ENCODE data around the gene ST6GALNAC6. TPM values are rescaled to one million over a fixed set of nuclear protein-coding genes. Genes with fewer than 3 reads are reported as not detected.

Gene ST6GALNAC6
- total RNA-seq, 1 donor from 2014 or later = 77.0 TPM

DNA sequence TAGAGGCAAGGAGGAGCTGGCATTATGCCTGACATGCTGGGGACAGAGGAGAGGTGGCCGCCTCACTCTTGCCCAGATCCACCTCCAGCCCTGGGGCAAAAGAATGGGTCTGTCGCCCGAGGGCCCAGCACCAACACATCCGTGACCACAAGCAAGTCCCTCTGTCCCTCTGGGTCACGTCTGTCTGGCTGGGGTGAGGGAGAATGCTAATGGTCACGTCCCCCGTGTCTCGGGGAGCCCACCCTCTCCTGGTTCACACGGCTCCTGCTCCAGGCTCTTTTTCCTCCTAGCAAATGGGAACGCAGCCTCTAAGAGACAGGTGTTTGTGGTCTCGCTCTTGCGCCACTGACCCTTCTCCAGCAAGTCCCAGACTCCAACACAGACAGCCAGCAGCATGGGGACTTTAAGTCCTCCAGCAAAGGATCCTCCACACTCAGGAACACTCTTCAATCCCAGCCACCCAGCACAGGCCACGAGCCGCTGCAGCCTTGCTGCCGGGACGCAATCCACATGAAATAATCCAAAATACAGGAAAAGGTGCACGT is 49.0 kb downstream of the ST6GALNAC6 start:
- no peak for DNase-seq (ENCODE audit: extremely low spot score, unreplicated experiment)
- TF ChIP-seq, protein P1, sequence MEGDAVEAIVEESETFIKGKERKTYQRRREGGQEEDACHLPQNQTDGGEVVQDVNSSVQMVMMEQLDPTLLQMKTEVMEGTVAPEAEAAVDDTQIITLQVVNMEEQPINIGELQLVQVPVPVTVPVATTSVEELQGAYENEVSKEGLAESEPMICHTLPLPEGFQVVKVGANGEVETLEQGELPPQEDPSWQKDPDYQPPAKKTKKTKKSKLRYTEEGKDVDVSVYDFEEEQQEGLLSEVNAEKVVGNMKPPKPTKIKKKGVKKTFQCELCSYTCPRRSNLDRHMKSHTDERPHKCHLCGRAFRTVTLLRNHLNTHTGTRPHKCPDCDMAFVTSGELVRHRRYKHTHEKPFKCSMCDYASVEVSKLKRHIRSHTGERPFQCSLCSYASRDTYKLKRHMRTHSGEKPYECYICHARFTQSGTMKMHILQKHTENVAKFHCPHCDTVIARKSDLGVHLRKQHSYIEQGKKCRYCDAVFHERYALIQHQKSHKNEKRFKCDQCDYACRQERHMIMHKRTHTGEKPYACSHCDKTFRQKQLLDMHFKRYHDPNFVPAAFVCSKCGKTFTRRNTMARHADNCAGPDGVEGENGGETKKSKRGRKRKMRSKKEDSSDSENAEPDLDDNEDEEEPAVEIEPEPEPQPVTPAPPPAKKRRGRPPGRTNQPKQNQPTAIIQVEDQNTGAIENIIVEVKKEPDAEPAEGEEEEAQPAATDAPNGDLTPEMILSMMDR (IDR thresholded peaks at IDR 0.05) = no peak
- Mint-ChIP-seq H3K27ac (ENCODE audit: unreplicated experiment) (peak overlapping the region; percentile 12), H3K4me1 (ENCODE audit: unreplicated experiment) (peaks cover 52% of the 10 kb centered on the region), H3K9me3 (ENCODE audit: unreplicated experiment) (peaks cover 4% of the 10 kb centered on the region), H3K27me3 (ENCODE audit: unreplicated experiment) (no peaks in the 10 kb centered on the region), H3K36me3 (ENCODE audit: unreplicated experiment) (peaks cover 22% of the 10 kb centered on the region), H3K4me3 (ENCODE audit: unreplicated experiment) (no peak overlapping the region)

DNA sequence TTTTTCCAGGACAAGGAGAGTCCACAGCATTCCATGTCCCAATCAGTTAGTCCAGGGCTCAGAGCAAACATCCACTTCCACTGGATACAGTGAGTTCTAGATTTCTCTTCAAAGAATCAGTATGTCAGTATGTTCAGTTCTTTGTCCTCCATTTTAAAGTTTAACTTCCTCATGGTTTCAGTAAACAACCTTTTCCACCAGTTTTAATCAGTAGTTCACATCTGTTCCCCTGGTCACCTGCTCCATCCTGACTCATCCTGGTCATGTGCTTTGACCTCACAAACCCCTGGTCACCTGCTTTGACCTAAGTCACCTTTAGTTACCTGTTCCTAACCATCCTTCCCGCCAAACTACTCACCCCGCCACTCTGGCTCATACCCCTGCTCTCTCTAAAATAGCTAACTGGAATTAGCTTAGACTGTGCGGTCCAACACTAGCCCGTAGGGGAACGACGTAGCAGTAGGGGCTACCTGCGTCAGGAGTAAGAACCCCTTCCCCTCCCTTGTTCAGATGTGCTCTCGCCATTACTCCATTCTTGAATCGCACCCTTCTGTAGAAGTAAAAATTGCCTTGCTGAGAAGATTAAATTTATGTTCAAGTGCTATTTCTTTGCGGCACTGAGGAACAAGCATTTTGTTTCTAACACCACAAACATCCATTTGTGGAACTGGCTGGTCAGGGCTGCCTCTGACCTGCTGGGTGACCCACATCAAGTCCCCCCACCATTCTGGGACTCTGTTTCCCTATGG is 50.5 kb downstream of the ST6GALNAC6 start:
- H3K4me3 Mint-ChIP-seq (ENCODE audit: unreplicated experiment) = no peak overlapping the region
- peak overlapping the region; percentile 48 for H3K27ac Mint-ChIP-seq (ENCODE audit: unreplicated experiment)
- no peaks in the 10 kb centered on the region for H3K27me3 Mint-ChIP-seq (ENCODE audit: unreplicated experiment)
- H3K9me3 Mint-ChIP-seq (ENCODE audit: unreplicated experiment) = peaks cover 4% of the 10 kb centered on the region
- peaks cover 22% of the 10 kb centered on the region for H3K36me3 Mint-ChIP-seq (ENCODE audit: unreplicated experiment)
- TF ChIP-seq, protein P1 (IDR thresholded peaks at IDR 0.05) = no peak
- H3K4me1 Mint-ChIP-seq (ENCODE audit: unreplicated experiment) = peaks cover 58% of the 10 kb centered on the region
- no peak for DNase-seq (ENCODE audit: extremely low spot score, unreplicated experiment)

DNA sequence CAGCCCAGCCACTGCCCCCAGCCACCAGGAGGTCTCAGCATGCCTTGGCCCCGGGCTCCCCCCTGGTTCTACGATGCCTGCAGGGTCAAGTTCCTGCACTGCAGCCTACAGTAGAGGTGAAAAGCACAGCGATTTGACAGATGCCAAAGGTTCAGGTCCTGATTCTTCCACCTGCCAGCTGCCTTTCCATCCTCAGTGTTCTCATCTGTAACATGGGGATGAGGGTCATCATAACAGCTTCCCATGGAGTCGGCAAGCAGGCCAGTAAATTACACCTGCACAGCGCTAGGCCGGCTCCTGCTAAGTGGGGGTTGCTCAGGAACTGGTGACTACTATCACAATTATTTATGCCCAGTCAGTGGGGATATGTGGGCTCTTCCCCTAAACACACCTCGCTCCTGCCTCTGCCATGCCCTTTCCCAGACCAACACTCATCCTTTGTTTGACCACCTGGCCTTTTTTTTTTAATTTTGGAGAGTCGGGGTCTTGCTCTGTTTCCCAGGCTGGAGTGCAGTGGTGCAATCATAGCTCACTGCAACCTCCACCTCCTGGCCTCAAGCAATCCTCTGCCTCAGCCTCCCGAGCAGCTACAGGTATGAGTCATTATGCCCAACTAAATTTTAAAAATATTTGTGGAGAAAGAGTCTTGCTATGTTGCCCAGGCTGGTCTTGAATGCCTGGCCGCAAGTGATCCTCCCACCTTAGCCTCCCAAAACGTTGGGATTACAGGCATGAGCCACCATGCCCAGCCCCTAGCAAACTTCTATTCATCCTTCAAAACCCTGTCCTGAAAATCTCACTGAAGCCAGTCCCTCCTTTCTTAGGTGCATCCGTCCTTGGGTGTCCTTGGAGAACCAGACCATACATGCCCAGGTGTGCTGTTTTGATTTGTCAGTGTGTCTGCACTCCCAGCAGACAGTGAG is 51.3 kb downstream of the ST6GALNAC6 start:
- no peak for DNase-seq (ENCODE audit: extremely low spot score, unreplicated experiment)
- no peak overlapping the region for H3K4me3 Mint-ChIP-seq (ENCODE audit: unreplicated experiment)
- peak overlapping the region; percentile 69 for H3K27ac Mint-ChIP-seq (ENCODE audit: unreplicated experiment)
- peaks cover 4% of the 10 kb centered on the region for H3K9me3 Mint-ChIP-seq (ENCODE audit: unreplicated experiment)
- H3K36me3 Mint-ChIP-seq (ENCODE audit: unreplicated experiment) = peaks cover 22% of the 10 kb centered on the region
- peaks cover 50% of the 10 kb centered on the region for H3K4me1 Mint-ChIP-seq (ENCODE audit: unreplicated experiment)
- no peaks in the 10 kb centered on the region for H3K27me3 Mint-ChIP-seq (ENCODE audit: unreplicated experiment)
- TF ChIP-seq, protein P1 (IDR thresholded peaks at IDR 0.05) = no peak

DNA sequence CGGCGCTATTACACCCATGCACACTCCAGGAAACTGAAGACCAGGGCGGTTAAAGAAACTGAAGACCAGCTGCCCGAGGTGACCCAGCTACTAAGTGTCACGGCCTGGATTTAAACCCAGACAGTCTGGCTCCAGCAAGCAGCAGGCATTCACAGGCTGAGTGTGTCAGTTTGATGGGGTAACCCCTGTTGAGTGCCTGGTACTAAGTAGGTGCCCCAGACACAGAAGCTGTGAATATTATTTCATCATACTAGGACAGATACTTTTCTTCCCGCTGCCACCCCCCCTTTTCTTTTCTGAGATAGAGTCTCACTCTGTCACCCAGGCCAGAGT is 52.3 kb downstream of the ST6GALNAC6 start:
- H3K9me3 Mint-ChIP-seq (ENCODE audit: unreplicated experiment) = peaks cover 4% of the 10 kb centered on the region
- DNase-seq (ENCODE audit: extremely low spot score, unreplicated experiment) = no peak
- no peak overlapping the region for H3K4me3 Mint-ChIP-seq (ENCODE audit: unreplicated experiment)
- H3K27ac Mint-ChIP-seq (ENCODE audit: unreplicated experiment) = peak overlapping the region; percentile 69
- H3K36me3 Mint-ChIP-seq (ENCODE audit: unreplicated experiment) = peaks cover 24% of the 10 kb centered on the region
- no peaks in the 10 kb centered on the region for H3K27me3 Mint-ChIP-seq (ENCODE audit: unreplicated experiment)
- H3K4me1 Mint-ChIP-seq (ENCODE audit: unreplicated experiment) = peaks cover 40% of the 10 kb centered on the region
- TF ChIP-seq, protein P1 (IDR thresholded peaks at IDR 0.05) = no peak
